Tibial nerve (tissue), 4 donors: Measurements from ENCODE around the gene FARP1. TPM values are rescaled to one million over a fixed set of nuclear protein-coding genes. Genes with fewer than 3 reads are reported as not detected.
A peak's percentile ranks its signal among the peaks of the same experiment; 100 is the strongest.

Experiments
- DNase-seq, 2 donors: peaks; one replicate each; pipeline ENCODE4 v3.0.0-alpha.2; 2019; ENCODE audit warnings: low spot score in 2 of 2
- H3K27ac ChIP-seq, 4 donors: fragments of 200-600 bp; sonication (generic) in 3 of 4; one replicate each; pipeline ENCODE4 v1.5.1; 2017 to 2019; ENCODE audit warnings: mild to moderate bottlenecking in 1 of 4
- H3K27me3 ChIP-seq, 2 donors: fragments of 200-600 bp; sonication (generic) in 1 of 2; one replicate each; pipeline versions ENCODE4 v1.5.1 to v1.6.0; 2017 to 2019
- H3K36me3 ChIP-seq, 3 donors: fragments of 200-600 bp; sonication (generic); one replicate each; pipeline ENCODE4 v1.5.1; 2018 to 2019
- H3K4me1 ChIP-seq, 4 donors: fragments of 200-600 bp; sonication (generic) in 3 of 4; one replicate each; pipeline ENCODE4 v1.5.1; 2017 to 2019
- H3K4me3 ChIP-seq, 4 donors: fragments of 200-600 bp; sonication (generic) in 3 of 4; one replicate each; pipeline ENCODE4 v1.5.1; 2017 to 2019; ENCODE audit warnings: mild to moderate bottlenecking in 1 of 4, moderate library complexity in 1 of 4
- H3K9me3 ChIP-seq, 4 donors: fragments of 200-600 bp; sonication (generic) in 3 of 4; one replicate each; pipeline ENCODE4 v1.5.1; 2017 to 2019
- CTCF ChIP-seq, 5 experiments: fragments of 200-600 bp in 3 of 5; fragments of 450-650 bp in 2 of 5; sonication (generic) in 3 of 5; IDR thresholded peaks; one replicate each; pipeline ENCODE4 v1.5.1; 2016 to 2019; ENCODE audit warnings: antibody characterized with exemption in 5 of 5, mild to moderate bottlenecking in 3 of 5, moderate library complexity in 2 of 5
- EP300 ChIP-seq, 2 donors: sonication (generic); formaldehyde crosslinking; IDR thresholded peaks; one replicate each; pipeline ENCODE4 v1.6.1; 2017; ENCODE audit warnings: antibody characterized with exemption in 2 of 2, mild to moderate bottlenecking in 1 of 2
- POLR2A ChIP-seq, 2 donors: fragments of 450-650 bp; IDR thresholded peaks; one replicate each; pipeline ENCODE4 v1.6.1; 2017; ENCODE audit warnings: antibody characterized with exemption in 2 of 2, mild to moderate bottlenecking in 2 of 2, moderate library complexity in 2 of 2
- WGBS, 2 donors: methylation state at CpG; one replicate each; pipeline ENCODE4 v1.1.5; 2018; 5-methylcytosine and 5-hydroxymethylcytosine counted together
- total RNA-seq, 4 donors: library from RNA; depleted of rRNA; stranded (reverse); fragments of >200 nt; gene quantifications; one replicate each; pipeline ENCODE4 v1.1.0, GENCODE V29; 2016

FARP1 gene
- total RNA-seq, 4 donors from 2014 or later = 21.4 to 28.5 (median 24.9) TPM

GRCh38 chr13:98447130-98447529, 304.2 kb downstream of the FARP1 start:
- Histone ChIP-seq H3K27me3 (no peaks in the 10 kb centered on the region), H3K9me3 (no peaks in the 10 kb centered on the region), H3K36me3 (peaks cover 0 to 38% (median 0%) of the 10 kb centered on the region in 3 donors), H3K4me3 (no peak overlapping the region), H3K4me1 (peaks cover 0 to 40% (median 23%) of the 10 kb centered on the region in 4 donors), H3K27ac (no peak overlapping the region)
- TF ChIP-seq CTCF (IDR thresholded peaks at IDR 0.05) (no peak), EP300 (IDR thresholded peaks at IDR 0.05) (no peak), POLR2A (IDR thresholded peaks at IDR 0.05) (no peak)
- 83 to 85% methylated on average over 5 of the region's 5 CpGs for WGBS, 2 donors
- no peak for DNase-seq

- Histone ChIP-seq H3K36me3 (peaks cover 0 to 47% (median 0%) of the 10 kb centered on the region in 3 donors), H3K4me1 (peaks cover 0 to 48% (median 23%) of the 10 kb centered on the region in 4 donors), H3K27me3 (no peaks in the 10 kb centered on the region), H3K4me3 (no peak overlapping the region), H3K27ac (no peak overlapping the region), H3K9me3 (no peaks in the 10 kb centered on the region)
- 68 to 69% methylated on average over 28 of the region's 28 CpGs for WGBS, 2 donors
- peak in 1 of 2 donors; percentile 66 for DNase-seq
- TF ChIP-seq CTCF (IDR thresholded peaks at IDR 0.05) (peak; percentile 39 to 61 (median 55)), EP300 (IDR thresholded peaks at IDR 0.05) (no peak)
These were observed 305.2 kb downstream of the FARP1 start for GRCh38 chr13:98447881-98448641.

GRCh38 chr13:98448642-98448928, 305.7 kb downstream of the FARP1 start:
- H3K4me3 ChIP-seq = no peak overlapping the region
- DNase-seq = no peak
- H3K9me3 ChIP-seq = no peaks in the 10 kb centered on the region
- no peak overlapping the region for H3K27ac ChIP-seq
- no peak for TF ChIP-seq POLR2A (IDR thresholded peaks at IDR 0.05)
- TF ChIP-seq CTCF (IDR thresholded peaks at IDR 0.05) = no peak
- TF ChIP-seq EP300 (IDR thresholded peaks at IDR 0.05) = no peak
- no peaks in the 10 kb centered on the region for H3K27me3 ChIP-seq
- peaks cover 0 to 53% (median 23%) of the 10 kb centered on the region in 4 donors for H3K4me1 ChIP-seq
- peaks cover 0 to 47% (median 0%) of the 10 kb centered on the region in 3 donors for H3K36me3 ChIP-seq
- 86 to 91% methylated on average over 5 of the region's 5 CpGs for WGBS, 2 donors

- Histone ChIP-seq H3K36me3 (peaks cover 0 to 47% (median 0%) of the 10 kb centered on the region in 3 donors), H3K9me3 (no peaks in the 10 kb centered on the region), H3K4me3 (no peak overlapping the region), H3K4me1 (peaks cover 0 to 60% (median 27%) of the 10 kb centered on the region in 4 donors), H3K27me3 (no peaks in the 10 kb centered on the region), H3K27ac (peak overlapping the region in 2 of 4 donors; percentile 73 to 84)
- TF ChIP-seq POLR2A (IDR thresholded peaks at IDR 0.05) = no peak
- TF ChIP-seq CTCF (IDR thresholded peaks at IDR 0.05) = no peak
- no peak for TF ChIP-seq EP300 (IDR thresholded peaks at IDR 0.05)
- no peak for DNase-seq
- 80 to 86% methylated on average over 16 of the region's 16 CpGs for WGBS, 2 donors
These were observed 306.4 kb downstream of the FARP1 start for GRCh38 chr13:98449273-98449672.

- peaks cover 0 to 47% (median 0%) of the 10 kb centered on the region in 3 donors for H3K36me3 ChIP-seq
- no peak overlapping the region for H3K4me3 ChIP-seq
- H3K27me3 ChIP-seq = no peaks in the 10 kb centered on the region
- DNase-seq = no peak
- TF ChIP-seq EP300 (IDR thresholded peaks at IDR 0.05) = no peak
- no peak for TF ChIP-seq POLR2A (IDR thresholded peaks at IDR 0.05)
- TF ChIP-seq CTCF (IDR thresholded peaks at IDR 0.05) = no peak
- peaks cover 0 to 67% (median 33%) of the 10 kb centered on the region in 4 donors for H3K4me1 ChIP-seq
- peak overlapping the region; percentile 38 to 84 (median 60) for H3K27ac ChIP-seq
- no peaks in the 10 kb centered on the region for H3K9me3 ChIP-seq
- WGBS, 2 donors = 33 to 38% methylated on average over 1 of the region's 1 CpG
These were observed 307.1 kb downstream of the FARP1 start for GRCh38 chr13:98450026-98450425.
